H1 (cell line): ENCODE measurements around the gene PPARA. TPM values are rescaled to one million over a fixed set of nuclear protein-coding genes. Genes with fewer than 3 reads are reported as not detected.

Experiments
- CBX8 ChIP-seq: fragments of 300-800, 300-1000 bp; sonication (generic); IDR thresholded peaks from 2 replicates; pipeline ENCODE4 v1.7.1; 2016; ENCODE audit warnings: low read depth, low read length, borderline replicate concordance
- EP300 ChIP-seq, 2 experiments: IDR thresholded peaks; 1 replicate in 1 of 2; 2 replicates in 1 of 2; pipeline ENCODE4 v1.6.1; 2011 to 2012; ENCODE audit warnings: low read depth in 2 of 2, low read length in 2 of 2, mild to moderate bottlenecking in 2 of 2, borderline replicate concordance in 1 of 2, inconsistent platforms in 1 of 2, moderate library complexity in 1 of 2
- EZH2 ChIP-seq: fragments of 200-600 bp; sonication (generic); IDR thresholded peaks from 2 replicates; pipeline ENCODE4 v1.7.1; 2012; ENCODE audit warnings: low read depth, mild to moderate bottlenecking, moderate library complexity, low read length, inconsistent platforms; ENCODE audit not compliant: severe bottlenecking
- HDAC6 ChIP-seq: IDR thresholded peaks from one replicate; pipeline ENCODE4 v1.7.1; 2012; ENCODE audit warnings: low read depth, mild to moderate bottlenecking, inconsistent platforms, low read length, moderate library complexity
- NRF1 ChIP-seq: IDR thresholded peaks from 2 replicates; pipeline ENCODE4 v1.6.1; 2011; ENCODE audit warnings: mild to moderate bottlenecking, low read depth, low read length, improper control_type of control experiment
- TBP ChIP-seq: IDR thresholded peaks from 2 replicates; pipeline ENCODE4 v1.6.1; 2011; ENCODE audit warnings: low read depth, low read length, improper control_type of control experiment
- polyA plus RNA-seq, 7 experiments: library from polyadenylated mRNA; depleted of rRNA in 3 of 7; stranded (reverse) in 5 of 7; unstranded in 2 of 7; fragments of >200 nt in 5 of 7; fragments of 200-250 nt in 2 of 7; gene quantifications; 1 replicate in 5 of 7; 2 replicates in 1 of 7; 4 replicates in 1 of 7; pipeline versions ENCODE4 v1.2.1 to v1.2.3, GENCODE V29; 2011 to 2013; ENCODE audit warnings: missing spikeins in 2 of 7, mixed read lengths in 2 of 7
- total RNA-seq: library from RNA; stranded (reverse); fragmentation: NEBNext Ultra II Directional; extraction: Animal tissue kit (Norgen Biotek cat#: 25700); gene quantifications from 2 replicates; pipeline ENCODE4 v1.2.1, GENCODE V29; 2021

Gene PPARA
- total and polyA plus RNA-seq, 2 of the 8 experiments (the other 6 are each of a cell fraction or from before 2014, with no cell fraction given): 3.1 to 8.2 TPM

GRCh38 chr22:46224044-46224897, 73.9 kb downstream of the PPARA start (continued):
- TF ChIP-seq EZH2 (no peak), CBX8 (no peak), EP300 (IDR thresholded peaks at IDR 0.05; ENCODE audit: borderline replicate concordance in 1 of 2, low read depth in 2 of 2, low read length in 2 of 2) (no peak), NRF1 (no peak), TBP (no peak), HDAC6 (no peak)
